ENCODE results near the gene NFXL1. TPM values are rescaled to one million over a fixed set of nuclear protein-coding genes. Genes with fewer than 3 reads are reported as not detected.
"Not testable (repeated sequence)": the region's sequence is repeated elsewhere in the genome, so short reads cannot be mapped to it uniquely, and the experiment has no call there.

NFXL1 gene
- total RNA-seq, 1 experiment from 2014 or later, result 22.5 TPM

- H3K27me3 ChIP-seq (replicated peaks; ENCODE audit: control insufficient read depth, insufficient read depth, low read length), result no peaks in the 10 kb centered on the region
- DNase-seq, result no peak
- no peaks in the 10 kb centered on the region for H3K27me3 Mint-ChIP-seq (ENCODE audit: insufficient read depth, unreplicated experiment)
- POLR2A ChIA-PET, result no interaction called here
- intact Hi-C loops (cut with micrococcal nuclease; ENCODE audit: unreplicated experiment), result loop anchor here (5.0 kb wide), 1 partner anchor 52 kb away; no protein-coding TSS in a partner anchor
- H3K9me3 ChIP-seq, result no peaks in the 10 kb centered on the region; the same call in 1 of the 2 replicates
- no peak overlapping the region for H3K4me3 Mint-ChIP-seq (ENCODE audit: unreplicated experiment)
- H3K36me3 Mint-ChIP-seq (ENCODE audit: insufficient read depth, unreplicated experiment), result peaks cover 5% of the 10 kb centered on the region
- TF ChIP-seq CTCF (IDR thresholded peaks at IDR 0.05; ENCODE audit: insufficient read depth in 1 of 2, low read depth in 1 of 2, low read length in 1 of 2, severe bottlenecking in 1 of 2, unreplicated experiment in 1 of 2), result no peak
- peaks cover 8% of the 10 kb centered on the region for H3K9me3 Mint-ChIP-seq (ENCODE audit: unreplicated experiment)
- no TSS peak for BruUV-seq (replicated peaks)
- no peaks in the 10 kb centered on the region for H3K36me3 ChIP-seq (ENCODE audit: control insufficient read depth, insufficient read depth, low read length)
- H3K4me3 ChIP-seq (ENCODE audit: low read depth, low read length), result no peak overlapping the region
- H3K4me1 Mint-ChIP-seq (ENCODE audit: low read depth, unreplicated experiment), result no peaks in the 10 kb centered on the region
- H3K4me1 ChIP-seq, result peaks cover 10% of the 10 kb centered on the region
- H3K27ac Mint-ChIP-seq (ENCODE audit: unreplicated experiment), result no peak overlapping the region
- CTCF ChIA-PET, result no interaction called here
Measured at GRCh38 chr4:47929682-47930201, 15.4 kb upstream of the NFXL1 start.

DNA sequence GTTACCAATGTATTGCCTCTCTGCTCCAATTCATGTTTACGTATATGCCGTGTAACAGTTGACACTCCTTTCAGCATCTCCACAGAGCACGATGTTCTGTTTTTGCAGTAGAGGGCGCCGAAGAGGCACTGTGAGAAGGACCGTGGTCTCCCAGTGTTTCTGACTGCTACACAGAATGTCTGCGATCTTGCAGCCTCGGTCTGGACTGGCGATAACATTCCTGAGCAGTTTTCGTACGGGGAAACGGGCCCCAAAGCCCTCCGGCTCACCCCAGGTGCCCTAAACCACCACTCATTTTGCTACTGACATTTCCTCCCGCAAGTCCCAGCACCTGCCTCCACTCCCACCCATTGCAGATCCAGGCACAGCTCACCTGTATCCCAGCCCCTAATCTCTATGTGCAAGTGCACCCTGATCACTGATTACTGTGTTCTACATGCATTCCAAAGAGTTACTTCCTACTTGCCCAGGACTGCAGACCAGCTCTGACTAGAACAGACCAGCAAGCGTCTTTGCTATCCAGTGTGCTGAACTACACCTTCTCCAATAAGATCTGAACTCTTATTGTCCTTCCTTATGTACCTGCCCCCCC, 12.4 kb upstream of the NFXL1 start:
- POLR2A ChIA-PET, result interaction anchor here (0.5 kb wide), 2 partner anchors 12 to 277 kb away, joined by 3 to 5 read pairs; partner anchors contain the start of gene NFXL1
- peak; percentile 81 to 85 for DNase-seq

GRCh38 chr4:47923261-47923608, 8.9 kb upstream of the NFXL1 start:
- H3K27ac Mint-ChIP-seq (ENCODE audit: unreplicated experiment); H3K36me3 Mint-ChIP-seq (ENCODE audit: insufficient read depth, unreplicated experiment); H3K4me3 ChIP-seq (ENCODE audit: low read depth, low read length); POLR2A ChIA-PET; DNase-seq; intact Hi-C loops (cut with micrococcal nuclease; ENCODE audit: unreplicated experiment); BruUV-seq (replicated peaks); H3K4me3 Mint-ChIP-seq (ENCODE audit: unreplicated experiment); H3K9me3 ChIP-seq; H3K36me3 ChIP-seq (ENCODE audit: control insufficient read depth, insufficient read depth, low read length); H3K9me3 Mint-ChIP-seq (ENCODE audit: unreplicated experiment); H3K27me3 Mint-ChIP-seq (ENCODE audit: insufficient read depth, unreplicated experiment); H3K4me1 Mint-ChIP-seq (ENCODE audit: low read depth, unreplicated experiment); H3K27me3 ChIP-seq (replicated peaks; ENCODE audit: control insufficient read depth, insufficient read depth, low read length); CTCF ChIA-PET: not testable (repeated sequence)
- H3K4me1 ChIP-seq, result peaks cover 10% of the 10 kb centered on the region

More for the DNA sequence above, 12.4 kb upstream of the NFXL1 start:
- peaks cover 10% of the 10 kb centered on the region for H3K4me1 ChIP-seq
- CTCF ChIA-PET, result interaction anchor here (0.9 to 1.1 kb wide), 4 partner anchors 12 to 182 kb away, joined by 3 to 4 read pairs (median 3); partner anchors contain the start of gene NFXL1
- peak overlapping the region; percentile 44 for H3K4me3 ChIP-seq (ENCODE audit: low read depth, low read length)
- Mint-ChIP-seq H3K36me3 (ENCODE audit: insufficient read depth, unreplicated experiment) (peaks cover 5% of the 10 kb centered on the region), H3K27ac (ENCODE audit: unreplicated experiment) (peak overlapping the region; percentile 83), H3K4me3 (ENCODE audit: unreplicated experiment) (peak overlapping the region; percentile 90), H3K4me1 (ENCODE audit: low read depth, unreplicated experiment) (no peaks in the 10 kb centered on the region), H3K27me3 (ENCODE audit: insufficient read depth, unreplicated experiment) (no peaks in the 10 kb centered on the region), H3K9me3 (ENCODE audit: unreplicated experiment) (no peaks in the 10 kb centered on the region)
- H3K36me3 ChIP-seq (ENCODE audit: control insufficient read depth, insufficient read depth, low read length), result no peaks in the 10 kb centered on the region
- no peaks in the 10 kb centered on the region for H3K9me3 ChIP-seq
- no TSS peak for BruUV-seq (replicated peaks)
- peak; percentile 72 to 80 for TF ChIP-seq CTCF (IDR thresholded peaks at IDR 0.05; ENCODE audit: insufficient read depth in 1 of 2, low read depth in 1 of 2, low read length in 1 of 2, severe bottlenecking in 1 of 2, unreplicated experiment in 1 of 2)
- H3K27me3 ChIP-seq (replicated peaks; ENCODE audit: control insufficient read depth, insufficient read depth, low read length), result no peaks in the 10 kb centered on the region
- intact Hi-C loops (cut with micrococcal nuclease; ENCODE audit: unreplicated experiment), result loop anchor here (1.0 to 5.0 kb wide), 4 partner anchors 49 to 182 kb away; partner anchors contain the start of genes CNGA1 and NIPAL1

DNA sequence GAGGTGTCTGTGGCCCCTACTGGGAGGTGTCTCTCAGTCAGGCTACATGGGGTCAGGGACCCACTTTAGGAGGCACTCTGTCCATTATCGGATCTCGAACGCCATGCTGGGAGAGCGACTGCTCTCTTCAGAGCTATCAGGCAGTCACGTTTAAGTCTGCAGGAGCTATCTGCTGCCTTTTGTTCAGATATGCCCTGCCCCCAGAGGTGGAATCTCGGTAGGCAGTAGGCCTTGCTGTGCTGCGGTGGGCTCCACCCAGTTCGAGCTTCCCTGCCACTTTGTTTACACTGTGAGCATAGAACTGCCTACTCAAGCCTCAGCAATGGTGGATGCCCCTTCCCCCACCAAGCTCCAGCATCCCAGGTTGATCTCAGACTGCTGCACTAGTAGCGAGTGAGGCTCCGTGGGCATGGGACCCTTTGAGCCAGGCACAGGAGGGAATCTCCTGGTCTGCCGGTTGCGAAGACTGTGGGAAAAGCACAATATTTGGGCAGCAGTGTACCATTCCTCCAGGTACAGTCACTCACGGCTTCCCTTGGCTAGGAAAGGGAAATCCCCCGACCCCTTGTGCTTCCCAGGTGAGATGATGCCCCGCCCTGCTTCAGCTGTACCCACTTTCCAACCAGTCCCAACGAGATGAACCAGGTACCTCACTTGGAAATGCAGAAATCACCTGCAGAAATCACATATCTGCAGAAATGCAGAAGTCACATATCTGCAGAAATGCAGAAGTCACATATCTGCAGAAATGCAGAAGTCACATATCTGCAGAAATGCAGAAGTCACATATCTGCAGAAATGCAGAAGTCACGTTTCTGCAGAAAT, 8.3 kb upstream of the NFXL1 start:
- H3K4me3 ChIP-seq (ENCODE audit: low read depth, low read length); H3K4me1 Mint-ChIP-seq (ENCODE audit: low read depth, unreplicated experiment); H3K36me3 Mint-ChIP-seq (ENCODE audit: insufficient read depth, unreplicated experiment); H3K36me3 ChIP-seq (ENCODE audit: control insufficient read depth, insufficient read depth, low read length); H3K27me3 Mint-ChIP-seq (ENCODE audit: insufficient read depth, unreplicated experiment); CTCF ChIA-PET; H3K9me3 ChIP-seq; DNase-seq; POLR2A ChIA-PET; H3K27me3 ChIP-seq (replicated peaks; ENCODE audit: control insufficient read depth, insufficient read depth, low read length); H3K9me3 Mint-ChIP-seq (ENCODE audit: unreplicated experiment); BruUV-seq (replicated peaks); H3K27ac Mint-ChIP-seq (ENCODE audit: unreplicated experiment); H3K4me3 Mint-ChIP-seq (ENCODE audit: unreplicated experiment); intact Hi-C loops (cut with micrococcal nuclease; ENCODE audit: unreplicated experiment): not testable (repeated sequence)
- peaks cover 10% of the 10 kb centered on the region for H3K4me1 ChIP-seq

- H3K4me1 Mint-ChIP-seq (ENCODE audit: low read depth, unreplicated experiment); H3K27me3 ChIP-seq (replicated peaks; ENCODE audit: control insufficient read depth, insufficient read depth, low read length); CTCF ChIA-PET; POLR2A ChIA-PET; H3K4me3 ChIP-seq (ENCODE audit: low read depth, low read length); H3K4me1 ChIP-seq; H3K27ac Mint-ChIP-seq (ENCODE audit: unreplicated experiment); H3K36me3 ChIP-seq (ENCODE audit: control insufficient read depth, insufficient read depth, low read length); BruUV-seq (replicated peaks); DNase-seq; H3K36me3 Mint-ChIP-seq (ENCODE audit: insufficient read depth, unreplicated experiment); H3K27me3 Mint-ChIP-seq (ENCODE audit: insufficient read depth, unreplicated experiment); intact Hi-C loops (cut with micrococcal nuclease; ENCODE audit: unreplicated experiment); H3K9me3 Mint-ChIP-seq (ENCODE audit: unreplicated experiment); H3K4me3 Mint-ChIP-seq (ENCODE audit: unreplicated experiment); H3K9me3 ChIP-seq: not testable (repeated sequence)
Measured at GRCh38 chr4:47917163-47917562, 2.8 kb upstream of the NFXL1 start.

Data from Caco-2 (cell line).